ENCODE measurements around the gene EXOC3L2.

Gene EXOC3L2

GRCh38 chr19:45166723-45167252, 78.4 kb downstream of the EXOC3L2 start:
- peak overlapping the region; percentile 68 for H3K9ac ChIP-seq

GRCh38 chr19:45164577-45165335, 80.5 kb downstream of the EXOC3L2 start:
- Histone ChIP-seq H3K9me3 (no peaks in the 10 kb centered on the region), H3K4me3 (peak overlapping the region; percentile 39), H3K36me3 (peaks cover 10% of the 10 kb centered on the region; the same call in 1 of the 2 replicates), H3K9ac (peak overlapping the region; percentile 51; the same call in 1 of the 2 replicates), H3K27ac (peak overlapping the region; percentile 74), H3K4me2 (peak overlapping the region; percentile 84), H3K4me1 (peaks cover 69% of the 10 kb centered on the region), H4K20me1 (no peaks in the 10 kb centered on the region), H3K27me3 (no peaks in the 10 kb centered on the region)
- TF ChIP-seq Cebpa-rat (IDR thresholded peaks at IDR 0.05): no peak

More at GRCh38 chr19:45166723-45167252, 78.4 kb downstream of the EXOC3L2 start:
- Histone ChIP-seq H3K27ac (peak overlapping the region; percentile 55), H3K36me3 (peaks cover 16% of the 10 kb centered on the region; the same call in 1 of the 2 replicates), H3K4me1 (peaks cover 89% of the 10 kb centered on the region), H3K27me3 (no peaks in the 10 kb centered on the region), H4K20me1 (no peaks in the 10 kb centered on the region), H3K4me2 (peak overlapping the region; percentile 84), H3K9me3 (no peaks in the 10 kb centered on the region), H3K4me3 (0 out of 2 replicates have a peak overlapping the region, but pooled peaks have one; percentile 41)
- no peak for TF ChIP-seq Cebpa-rat (IDR thresholded peaks at IDR 0.05)

- Histone ChIP-seq H3K36me3 (peaks cover 2% of the 10 kb centered on the region; the same call in 1 of the 2 replicates), H3K9me3 (no peaks in the 10 kb centered on the region), H3K27ac (peak overlapping the region; percentile 74), H4K20me1 (no peaks in the 10 kb centered on the region), H3K4me1 (peaks cover 68% of the 10 kb centered on the region), H3K4me2 (peak overlapping the region; percentile 84), H3K27me3 (no peaks in the 10 kb centered on the region), H3K9ac (peak overlapping the region; percentile 51; the same call in 1 of the 2 replicates), H3K4me3 (peak overlapping the region; percentile 39)
- TF ChIP-seq Cebpa-rat (IDR thresholded peaks at IDR 0.05): no peak
Observed at GRCh38 chr19:45163751-45164460, 81.3 kb downstream of the EXOC3L2 start.

GRCh38 chr19:45163156-45163555, 82.1 kb downstream of the EXOC3L2 start:
- Histone ChIP-seq H3K9ac (0 out of 2 replicates have a peak overlapping the region, but pooled peaks have one; percentile 51), H3K36me3 (no peaks in the 10 kb centered on the region), H3K9me3 (no peaks in the 10 kb centered on the region), H3K4me3 (no peak overlapping the region), H4K20me1 (no peaks in the 10 kb centered on the region), H3K4me2 (peak overlapping the region; percentile 84), H3K27me3 (no peaks in the 10 kb centered on the region), H3K4me1 (peaks cover 68% of the 10 kb centered on the region), H3K27ac (peak overlapping the region; percentile 74)
- TF ChIP-seq Cebpa-rat (IDR thresholded peaks at IDR 0.05): no peak

DNA sequence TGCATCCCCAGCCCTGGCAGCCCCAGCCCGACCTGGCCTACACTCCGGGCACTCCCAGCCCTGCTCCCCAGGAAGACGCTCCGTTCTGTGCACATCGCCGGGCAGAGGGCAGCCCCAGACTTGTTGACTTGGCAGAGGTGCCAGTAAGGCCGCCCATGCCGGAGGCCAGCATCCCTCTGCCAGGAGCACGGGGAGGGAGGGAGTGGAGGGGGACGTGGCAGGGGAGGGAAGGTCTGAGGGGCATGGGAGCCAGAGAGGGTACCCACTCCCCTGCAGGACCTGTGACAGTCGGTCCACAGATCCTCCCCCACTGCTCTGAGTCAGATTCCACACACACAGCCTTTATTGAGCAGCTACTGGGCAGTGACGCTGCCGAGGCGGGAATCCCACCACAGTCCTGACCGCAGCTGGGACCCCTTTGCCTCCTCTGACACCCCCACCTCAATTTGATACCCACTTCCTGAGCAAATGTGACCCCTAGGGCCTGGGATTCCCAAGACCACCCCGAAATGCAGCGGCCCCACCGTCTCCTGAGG, 82.5 kb downstream of the EXOC3L2 start:
- no peak for TF ChIP-seq Cebpa-rat (IDR thresholded peaks at IDR 0.05)
- Histone ChIP-seq H3K4me2 (peak overlapping the region; percentile 84; the same call in 1 of the 2 replicates), H3K36me3 (no peaks in the 10 kb centered on the region), H3K27ac (0 out of 2 replicates have a peak overlapping the region, but pooled peaks have one; percentile 74), H3K9me3 (no peaks in the 10 kb centered on the region), H3K4me3 (no peak overlapping the region), H3K27me3 (no peaks in the 10 kb centered on the region), H3K9ac (no peak overlapping the region), H3K4me1 (peaks cover 64% of the 10 kb centered on the region), H4K20me1 (no peaks in the 10 kb centered on the region)

Data from BLaER1 (cell line).